Fibroblast of the aortic adventitia (primary cell): ENCODE measurements around the gene LRFN4. TPM values are rescaled to one million over a fixed set of nuclear protein-coding genes. Genes with fewer than 3 reads are reported as not detected.

Source experiments
- DNase-seq: peaks from one replicate; pipeline ENCODE4 v3.0.0-alpha.2; 2010; ENCODE audit warnings: low read depth
- H3K4me3 ChIP-seq: 2 replicates; pipeline ENCODE4 v1.5.1; 2011; ENCODE audit warnings: low read depth, mild to moderate bottlenecking, control low read depth, low read length, moderate library complexity
- total RNA-seq: library from RNA; depleted of rRNA; stranded (reverse); fragments of >200 nt; gene quantifications from 2 replicates; pipeline ENCODE4 v1.2.3, GENCODE V29; 2012; ENCODE audit warnings: low replicate concordance
- TF ChIP-seq, protein P1 (sequence below): IDR thresholded peaks from 2 replicates; pipeline ENCODE4 v1.5.1; 2011; ENCODE audit warnings: mild to moderate bottlenecking, low read length, control low read depth, inconsistent platforms; ENCODE audit not compliant: insufficient read depth

The LRFN4 gene
- total RNA-seq, 1 donor = 25.8 TPM

DNA sequence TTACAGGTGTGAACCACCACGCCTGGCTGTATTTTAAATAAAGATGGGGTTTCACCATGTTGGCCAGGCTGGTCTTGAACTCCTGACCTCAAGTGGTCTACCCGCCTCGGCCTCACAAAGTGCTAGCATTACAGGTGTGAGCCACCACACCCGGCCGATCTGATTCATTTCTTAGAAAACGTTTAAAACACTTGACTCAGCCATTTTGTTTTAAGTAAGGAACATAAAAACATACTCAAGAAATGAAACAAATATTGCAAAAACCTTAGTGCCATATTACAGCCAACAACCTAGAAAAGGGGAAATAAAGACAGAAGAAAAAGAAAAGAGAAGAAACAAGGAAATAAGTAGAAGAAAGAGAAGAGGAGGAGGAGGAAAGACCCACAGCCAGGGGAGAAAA is 17.4 kb downstream of the LRFN4 start:
- DNase-seq = no peak
- no peak overlapping the region for H3K4me3 ChIP-seq
- TF ChIP-seq, protein P1, sequence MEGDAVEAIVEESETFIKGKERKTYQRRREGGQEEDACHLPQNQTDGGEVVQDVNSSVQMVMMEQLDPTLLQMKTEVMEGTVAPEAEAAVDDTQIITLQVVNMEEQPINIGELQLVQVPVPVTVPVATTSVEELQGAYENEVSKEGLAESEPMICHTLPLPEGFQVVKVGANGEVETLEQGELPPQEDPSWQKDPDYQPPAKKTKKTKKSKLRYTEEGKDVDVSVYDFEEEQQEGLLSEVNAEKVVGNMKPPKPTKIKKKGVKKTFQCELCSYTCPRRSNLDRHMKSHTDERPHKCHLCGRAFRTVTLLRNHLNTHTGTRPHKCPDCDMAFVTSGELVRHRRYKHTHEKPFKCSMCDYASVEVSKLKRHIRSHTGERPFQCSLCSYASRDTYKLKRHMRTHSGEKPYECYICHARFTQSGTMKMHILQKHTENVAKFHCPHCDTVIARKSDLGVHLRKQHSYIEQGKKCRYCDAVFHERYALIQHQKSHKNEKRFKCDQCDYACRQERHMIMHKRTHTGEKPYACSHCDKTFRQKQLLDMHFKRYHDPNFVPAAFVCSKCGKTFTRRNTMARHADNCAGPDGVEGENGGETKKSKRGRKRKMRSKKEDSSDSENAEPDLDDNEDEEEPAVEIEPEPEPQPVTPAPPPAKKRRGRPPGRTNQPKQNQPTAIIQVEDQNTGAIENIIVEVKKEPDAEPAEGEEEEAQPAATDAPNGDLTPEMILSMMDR = no peak

DNA sequence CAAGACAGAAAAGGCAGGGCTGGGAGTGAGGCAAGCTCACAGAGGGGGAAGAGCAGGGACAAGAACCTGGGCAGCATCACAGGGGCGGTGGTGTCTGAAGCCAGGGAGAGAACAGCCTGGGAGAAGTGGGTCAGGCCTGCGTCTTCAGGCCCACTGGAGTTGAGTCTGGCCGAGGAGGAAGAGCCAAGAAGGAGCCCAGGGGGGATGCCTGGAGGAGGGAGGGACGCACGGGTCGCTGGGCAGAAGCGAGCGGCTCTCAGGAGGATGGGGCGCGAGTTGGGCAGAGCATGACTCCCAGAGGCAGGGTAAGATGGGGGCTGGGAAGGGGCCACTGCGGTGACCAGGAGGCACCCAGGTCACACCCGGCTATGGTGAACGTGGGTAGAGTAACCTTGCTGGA is 18.5 kb downstream of the LRFN4 start:
- H3K4me3 ChIP-seq = no peak overlapping the region
- DNase-seq = no peak
- TF ChIP-seq, protein P1 = no peak

DNA sequence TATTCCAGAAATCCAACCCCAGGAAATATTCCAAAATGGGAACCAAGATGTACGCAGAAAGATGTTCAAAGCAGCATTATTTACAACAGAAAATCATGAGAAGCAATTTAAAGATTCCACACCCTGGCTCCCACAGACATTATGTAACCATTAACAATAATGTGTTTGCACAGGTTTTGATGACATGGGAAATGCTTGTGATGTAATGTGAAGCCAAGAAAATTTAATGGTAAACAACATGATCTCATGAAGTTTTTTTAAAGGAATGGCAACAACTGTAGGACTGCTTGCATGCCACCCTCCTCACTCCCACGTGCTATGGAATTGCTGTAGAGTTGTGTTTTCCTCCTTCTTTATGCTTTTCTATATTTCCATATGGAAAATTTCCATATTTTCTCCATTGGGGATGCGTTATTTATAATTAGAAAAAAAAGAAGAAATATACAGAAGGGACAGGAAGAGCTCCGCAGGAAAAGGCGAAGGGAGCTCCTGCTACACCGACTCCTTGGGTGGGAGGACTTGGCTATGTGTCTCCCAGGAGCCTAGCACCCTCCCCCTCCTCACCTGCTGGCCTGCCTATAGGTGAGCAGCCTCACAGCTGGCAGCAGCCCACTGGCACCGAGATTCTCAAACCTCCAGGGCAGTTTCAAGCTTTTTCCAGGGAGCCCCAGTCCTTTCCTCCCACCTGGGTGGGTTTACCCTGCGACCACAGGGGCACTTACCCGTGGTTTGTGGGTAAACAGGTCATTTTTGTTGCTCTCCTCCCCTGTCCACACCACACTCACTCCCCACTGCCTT is 20.9 kb downstream of the LRFN4 start:
- peak; percentile 5 for DNase-seq
- no peak overlapping the region for H3K4me3 ChIP-seq
- TF ChIP-seq, protein P1 = no peak

DNA sequence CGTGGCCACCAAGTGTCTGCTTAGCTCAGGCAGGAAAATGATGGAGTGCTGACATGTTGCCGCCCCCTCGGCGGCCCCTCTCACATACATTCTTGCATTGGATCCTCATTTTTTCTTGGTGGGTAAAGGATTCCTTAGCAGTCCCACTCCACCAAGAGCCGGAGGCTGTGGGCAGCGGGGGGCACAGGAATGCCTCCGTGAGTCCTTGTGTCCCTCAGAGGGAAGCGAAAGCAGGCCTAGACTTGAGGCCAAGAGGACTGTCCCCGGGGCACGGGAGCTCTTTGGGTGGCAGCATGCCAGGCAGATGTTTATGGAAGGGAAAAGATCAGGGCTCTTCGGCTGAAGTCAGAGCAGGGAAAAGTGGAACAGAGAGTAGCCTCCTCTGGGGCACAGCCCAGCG is 21.6 kb downstream of the LRFN4 start:
- H3K4me3 ChIP-seq = no peak overlapping the region
- TF ChIP-seq, protein P1 = no peak
- no peak for DNase-seq

DNA sequence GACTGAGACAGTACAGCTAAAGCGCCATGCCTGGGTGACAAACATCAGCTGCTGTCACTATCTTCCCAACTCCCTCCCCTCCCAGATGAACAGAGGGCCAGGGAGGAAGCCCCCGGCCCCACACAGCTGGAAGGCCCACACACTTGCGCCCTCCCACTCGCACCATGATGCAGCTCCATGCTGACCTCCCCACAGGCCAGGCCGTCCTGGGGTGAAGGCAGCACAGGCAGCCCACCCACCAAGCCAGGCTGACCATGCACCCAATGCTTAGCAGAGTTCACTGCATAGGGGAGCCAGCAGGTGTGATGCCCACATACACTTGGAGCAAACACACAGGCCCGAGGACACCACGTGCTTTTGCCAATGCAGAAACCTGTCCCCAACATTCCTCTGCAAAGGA is 22.1 kb downstream of the LRFN4 start:
- DNase-seq = no peak
- TF ChIP-seq, protein P1 = no peak
- no peak overlapping the region for H3K4me3 ChIP-seq

DNA sequence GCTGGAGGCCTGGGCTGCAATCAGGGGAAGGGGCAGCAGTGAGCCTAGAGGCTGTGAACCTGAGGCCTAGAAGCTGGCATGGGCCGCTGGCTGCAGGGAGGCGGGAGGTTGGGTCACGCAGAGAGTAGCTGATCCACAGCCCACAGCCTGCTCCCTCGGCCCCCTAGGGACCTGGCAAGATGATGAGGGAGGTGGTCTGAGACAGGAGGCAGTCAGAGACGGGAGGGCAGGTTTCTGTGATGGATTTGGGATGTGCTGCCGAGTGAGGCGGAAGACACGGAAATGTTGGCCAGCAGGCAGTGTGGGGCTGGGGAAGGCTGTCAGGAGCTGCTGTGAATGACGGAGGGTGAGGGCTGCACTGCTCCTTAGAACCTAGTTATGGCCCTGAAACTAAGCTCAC is 22.7 kb downstream of the LRFN4 start:
- TF ChIP-seq, protein P1 = no peak
- DNase-seq = no peak
- no peak overlapping the region for H3K4me3 ChIP-seq

DNA sequence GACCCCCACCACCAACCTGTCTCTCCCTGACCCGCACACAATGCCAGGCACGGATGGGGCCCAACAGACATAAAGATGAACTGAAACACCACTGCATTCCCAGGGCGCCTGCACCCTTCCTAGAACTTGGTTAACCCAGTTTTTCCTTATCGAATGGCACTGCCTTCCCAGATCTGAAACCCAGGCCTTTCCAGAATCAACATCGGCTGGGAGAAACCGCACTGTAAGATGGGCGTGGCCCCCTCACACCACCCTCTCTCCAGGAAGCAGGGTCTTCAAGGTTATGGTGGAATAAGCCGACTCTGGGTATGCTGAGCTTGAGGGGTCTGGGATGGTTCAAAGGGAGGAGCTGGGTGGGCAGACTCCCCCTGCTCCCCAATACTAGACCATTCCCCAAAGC is 23.1 kb downstream of the LRFN4 start:
- TF ChIP-seq, protein P1 = no peak
- no peak overlapping the region for H3K4me3 ChIP-seq
- no peak for DNase-seq
